Brain microvascular endothelial cell (primary cell): ENCODE results near the gene PACRG.

ENCODE experiments used
- DNase-seq: peaks from one replicate; pipeline ENCODE4 v3.0.0-alpha.2; 2020
- H3K27ac ChIP-seq: fragments of 250-450 bp; sonication (Bioruptor Pico); 2 replicates; pipeline ENCODE4 v1.5.1; 2020; ENCODE audit warnings: mild to moderate bottlenecking, moderate library complexity
- H3K27me3 ChIP-seq: fragments of 250-450 bp; sonication (Bioruptor Pico); replicated peaks from 2 replicates; pipeline ENCODE4 v1.5.1; 2020; ENCODE audit warnings: mild to moderate bottlenecking
- H3K36me3 ChIP-seq: fragments of 250-450 bp; sonication (Bioruptor Pico); replicated peaks from 2 replicates; pipeline ENCODE4 v1.5.1; 2020; ENCODE audit warnings: mild to moderate bottlenecking
- H3K4me3 ChIP-seq: 2 replicates; pipeline ENCODE4 v1.5.1; 2011; ENCODE audit warnings: low read depth, mild to moderate bottlenecking, control low read depth, low read length, moderate library complexity
- CTCF ChIP-seq: IDR thresholded peaks from 2 replicates; pipeline ENCODE4 v1.5.1; 2011; ENCODE audit warnings: low read depth, mild to moderate bottlenecking, moderate library complexity, low read length, control low read depth, inconsistent platforms; ENCODE audit errors: missing control alignments
- in situ Hi-C: cut with HindIII; loops from 2 replicates; pipeline ENCODE4 v1.10.0; 2017; ENCODE audit warnings: low sequenced_read_pairs, low pct_ligation_motif_present

PACRG gene

GRCh38 chr6:163087981-163088380 is 360.2 kb downstream of the PACRG start:
- Histone ChIP-seq H3K27me3 (no peaks in the 10 kb centered on the region), H3K4me3 (no peak overlapping the region), H3K27ac (no peak overlapping the region), H3K36me3 (no peaks in the 10 kb centered on the region)
- no peak for TF ChIP-seq CTCF
- DNase-seq = no peak
- in situ Hi-C loops = no loop called here

DNA sequence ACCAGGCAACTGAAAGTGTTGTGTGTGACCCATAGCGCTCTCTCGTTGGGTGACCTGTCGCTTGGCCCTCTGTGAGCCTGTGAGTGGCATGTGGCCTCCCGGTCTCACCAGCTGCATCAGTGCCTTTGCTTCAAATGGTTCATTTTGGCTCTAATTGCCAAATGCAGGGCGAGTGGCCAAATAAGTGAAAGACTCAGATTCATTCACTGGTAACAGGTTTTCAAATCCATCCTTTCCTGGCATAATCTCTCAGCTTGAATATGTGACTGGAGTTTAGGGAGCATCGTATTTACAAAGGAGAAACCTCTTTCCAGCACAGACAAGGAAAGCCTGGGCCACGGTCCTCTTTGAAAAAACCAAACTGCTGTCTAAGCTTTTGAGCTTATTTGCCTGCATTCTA is 365.1 kb downstream of the PACRG start:
- no peak for DNase-seq
- Histone ChIP-seq H3K36me3 (no peaks in the 10 kb centered on the region), H3K4me3 (no peak overlapping the region), H3K27me3 (no peaks in the 10 kb centered on the region), H3K27ac (no peak overlapping the region)
- TF ChIP-seq CTCF = no peak
- in situ Hi-C loops = no loop called here

DNA sequence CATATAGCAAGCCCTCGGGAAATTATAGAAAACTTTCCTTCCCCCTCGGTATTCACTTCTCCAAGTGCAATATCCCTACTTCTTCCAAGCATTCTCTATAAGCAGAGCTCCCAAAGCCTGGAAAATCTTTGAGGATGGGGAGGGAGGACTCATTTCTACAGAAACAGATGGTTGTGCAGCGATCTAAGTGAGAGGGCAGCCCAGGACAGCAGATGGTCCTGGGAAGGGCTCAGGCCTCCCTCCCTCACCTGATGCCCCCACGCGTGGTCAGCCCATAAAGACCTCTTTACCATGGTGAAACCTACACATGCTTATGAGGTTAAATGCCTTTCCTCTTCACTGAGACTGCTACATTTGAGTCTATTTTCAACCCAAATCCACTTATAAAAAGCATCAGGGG is 367.1 kb downstream of the PACRG start:
- DNase-seq = no peak
- Histone ChIP-seq H3K27me3 (no peaks in the 10 kb centered on the region), H3K4me3 (no peak overlapping the region), H3K36me3 (no peaks in the 10 kb centered on the region), H3K27ac (no peak overlapping the region)
- no peak for TF ChIP-seq CTCF
- in situ Hi-C loops = no loop called here

DNA sequence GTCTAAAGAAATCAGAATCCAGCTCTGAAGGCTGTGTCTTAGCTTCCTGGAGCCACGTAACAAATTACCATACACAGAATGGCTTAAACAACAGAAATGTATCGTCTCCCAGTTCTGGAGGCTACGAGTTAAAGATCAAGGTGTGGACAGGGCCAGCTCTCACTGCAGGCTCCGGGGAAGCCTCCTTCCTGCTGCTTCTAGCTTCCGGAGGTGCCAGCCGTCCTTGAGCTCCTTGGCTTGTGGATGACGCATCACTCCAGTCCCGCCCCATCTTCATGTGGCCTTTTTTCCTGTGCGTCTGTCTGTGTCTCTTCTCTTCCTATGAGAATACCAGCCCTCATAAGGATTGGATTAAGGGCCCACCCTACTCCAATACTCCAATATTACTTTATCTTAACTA is 367.6 kb downstream of the PACRG start:
- H3K27ac ChIP-seq = no peak overlapping the region
- no peak for DNase-seq
- in situ Hi-C loops = no loop called here
- H3K36me3 ChIP-seq = no peaks in the 10 kb centered on the region
- no peak for TF ChIP-seq CTCF
- no peaks in the 10 kb centered on the region for H3K27me3 ChIP-seq
- no peak overlapping the region for H3K4me3 ChIP-seq

DNA sequence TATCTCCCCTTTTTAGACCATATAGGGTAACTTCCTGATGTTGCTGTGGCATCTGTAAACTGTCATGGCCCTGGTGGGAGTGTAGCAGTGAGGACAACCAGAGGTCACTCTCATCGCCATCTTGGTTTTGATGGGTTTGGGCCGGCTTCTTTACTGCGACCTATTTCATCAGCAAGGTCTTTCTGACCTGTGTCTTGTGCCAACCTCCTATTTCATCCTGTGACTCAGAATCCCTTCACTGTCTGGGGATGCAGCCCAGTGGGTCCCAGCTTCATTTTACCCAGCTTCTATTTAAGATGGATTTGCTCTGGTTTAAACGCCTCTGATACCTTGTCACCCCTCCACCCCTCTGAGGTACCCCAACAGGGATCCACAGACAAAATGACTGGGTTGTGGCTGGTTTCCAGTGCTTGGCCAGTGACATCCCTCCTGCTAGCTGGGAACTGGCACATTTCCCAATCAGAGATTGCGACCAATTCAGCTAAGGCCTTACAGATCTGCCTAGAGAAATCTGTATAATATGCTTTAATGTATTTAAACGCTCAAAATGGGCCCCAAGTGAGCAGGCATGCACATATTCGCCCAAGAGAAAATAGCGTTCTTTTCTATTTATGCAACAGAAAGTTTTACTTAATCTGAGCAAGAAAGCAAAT is 371.2 kb downstream of the PACRG start:
- no peaks in the 10 kb centered on the region for H3K27me3 ChIP-seq
- no peak for TF ChIP-seq CTCF
- in situ Hi-C loops = no loop called here

DNA sequence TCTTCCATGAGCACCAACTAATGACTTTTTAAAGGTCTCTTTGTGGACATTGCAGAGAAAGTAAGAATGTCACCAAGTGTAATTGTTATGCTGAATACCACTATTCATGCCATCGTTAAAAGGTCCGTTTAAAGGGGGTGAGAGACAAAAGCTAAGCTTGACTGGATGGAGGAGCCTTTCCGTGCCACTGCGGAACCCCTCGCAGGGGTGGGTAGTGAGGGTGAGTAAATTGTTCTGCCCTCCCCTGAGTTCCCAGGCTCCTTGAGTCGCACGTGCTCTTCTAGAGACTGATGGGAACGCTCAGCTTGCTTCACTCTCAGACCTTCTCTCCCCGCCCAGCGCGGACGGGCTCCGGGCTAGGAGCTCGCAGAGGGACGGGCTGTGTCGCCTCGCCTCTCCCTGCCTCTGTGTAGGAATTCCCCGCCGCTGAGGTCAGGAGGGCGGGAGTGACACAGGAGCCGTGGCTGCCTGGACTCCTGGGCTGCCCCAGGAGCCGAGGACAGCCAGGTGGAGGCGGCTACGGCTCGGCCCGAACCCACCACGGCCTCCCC is 371.9 kb downstream of the PACRG start:
- Histone ChIP-seq H3K36me3 (no peaks in the 10 kb centered on the region), H3K4me3 (no peak overlapping the region), H3K27me3 (no peaks in the 10 kb centered on the region), H3K27ac (no peak overlapping the region)
- TF ChIP-seq CTCF = no peak
- in situ Hi-C loops = no loop called here
- no peak for DNase-seq

More for the DNA sequence above, 371.2 kb downstream of the PACRG start:
- Histone ChIP-seq H3K27ac (no peak overlapping the region), H3K4me3 (no peak overlapping the region), H3K36me3 (no peaks in the 10 kb centered on the region)
- no peak for DNase-seq
